Measurements from ENCODE around the gene EXOC1. TPM values are rescaled to one million over a fixed set of nuclear protein-coding genes. Genes with fewer than 3 reads are reported as not detected.
A peak's percentile ranks its signal among the peaks of the same experiment; 100 is the strongest.

EXOC1 gene
- total and polyA plus RNA-seq, 2 donors (not counting 1 experiment from before 2014, with no cell fraction given) = 32.3 to 64.2 TPM

GRCh38 chr4:55920571-55920970 is 67.1 kb downstream of the EXOC1 start:
- Histone ChIP-seq H3K4me2 (ENCODE audit: extremely low read depth, insufficient read depth, low read length) (no peak overlapping the region), H3K27me3 (ENCODE audit: control insufficient read depth, insufficient read depth, low read length) (no peaks in the 10 kb centered on the region), H3K9me3 (ENCODE audit: control insufficient read depth, insufficient read depth, low read depth, low read length) (no peaks in the 10 kb centered on the region), H3K4me3 (replicated peaks in 1 of 4; ENCODE audit: control extremely low read depth in 1 of 4, insufficient read depth in 1 of 4, low read depth in 3 of 4, low read length in 4 of 4) (no peak overlapping the region), H3K36me3 (ENCODE audit: control insufficient read depth, insufficient read depth, low read length) (no peaks in the 10 kb centered on the region), H3K4me1 (ENCODE audit: control insufficient read depth, extremely low read depth, insufficient read depth, low read length) (peaks cover 3% of the 10 kb centered on the region), H2AFZ (ENCODE audit: low read length) (peak overlapping the region; percentile 1), H3K9ac (ENCODE audit: insufficient read depth, low read length) (no peak overlapping the region), H3K27ac (ENCODE audit: insufficient read depth, low read length) (no peak overlapping the region), H4K20me1 (ENCODE audit: control insufficient read depth, extremely low read depth, insufficient read depth, low read length) (no peaks in the 10 kb centered on the region), H3K79me2 (ENCODE audit: control insufficient read depth, insufficient read depth, low read length) (no peaks in the 10 kb centered on the region)
- no peak for DNase-seq (ENCODE audit: low read depth in 2 of 2)
- TF ChIP-seq EZH2 (IDR thresholded peaks at IDR 0.05; ENCODE audit: low read length, missing control alignments) (no peak), CTCF (conservative IDR thresholded peaks at IDR 0.05 in 1 of 2, IDR thresholded peaks at IDR 0.05 in 1 of 2; ENCODE audit: low read depth in 1 of 2, low read length in 2 of 2) (no peak)

GRCh38 chr4:55921093-55921492 is 67.6 kb downstream of the EXOC1 start:
- H3K27me3 ChIP-seq (ENCODE audit: control insufficient read depth, insufficient read depth, low read length) = no peaks in the 10 kb centered on the region
- H2AFZ ChIP-seq (ENCODE audit: low read length) = no peak overlapping the region
- no peak overlapping the region for H3K4me3 ChIP-seq (replicated peaks in 1 of 4; ENCODE audit: control extremely low read depth in 1 of 4, insufficient read depth in 1 of 4, low read depth in 3 of 4, low read length in 4 of 4)
- H4K20me1 ChIP-seq (ENCODE audit: control insufficient read depth, extremely low read depth, insufficient read depth, low read length) = no peaks in the 10 kb centered on the region
- no peak overlapping the region for H3K4me2 ChIP-seq (ENCODE audit: extremely low read depth, insufficient read depth, low read length)
- no peak for DNase-seq (ENCODE audit: low read depth in 2 of 2)
- H3K9me3 ChIP-seq (ENCODE audit: control insufficient read depth, insufficient read depth, low read depth, low read length) = no peaks in the 10 kb centered on the region
- H3K36me3 ChIP-seq (ENCODE audit: control insufficient read depth, insufficient read depth, low read length) = no peaks in the 10 kb centered on the region
- no peak overlapping the region for H3K27ac ChIP-seq (ENCODE audit: insufficient read depth, low read length)
- H3K4me1 ChIP-seq (ENCODE audit: control insufficient read depth, extremely low read depth, insufficient read depth, low read length) = peaks cover 3% of the 10 kb centered on the region
- no peak overlapping the region for H3K9ac ChIP-seq (ENCODE audit: insufficient read depth, low read length)
- H3K79me2 ChIP-seq (ENCODE audit: control insufficient read depth, insufficient read depth, low read length) = no peaks in the 10 kb centered on the region
- TF ChIP-seq EZH2 (IDR thresholded peaks at IDR 0.05; ENCODE audit: low read length, missing control alignments) (no peak), CTCF (conservative IDR thresholded peaks at IDR 0.05 in 1 of 2, IDR thresholded peaks at IDR 0.05 in 1 of 2; ENCODE audit: low read depth in 1 of 2, low read length in 2 of 2) (no peak)

DNA sequence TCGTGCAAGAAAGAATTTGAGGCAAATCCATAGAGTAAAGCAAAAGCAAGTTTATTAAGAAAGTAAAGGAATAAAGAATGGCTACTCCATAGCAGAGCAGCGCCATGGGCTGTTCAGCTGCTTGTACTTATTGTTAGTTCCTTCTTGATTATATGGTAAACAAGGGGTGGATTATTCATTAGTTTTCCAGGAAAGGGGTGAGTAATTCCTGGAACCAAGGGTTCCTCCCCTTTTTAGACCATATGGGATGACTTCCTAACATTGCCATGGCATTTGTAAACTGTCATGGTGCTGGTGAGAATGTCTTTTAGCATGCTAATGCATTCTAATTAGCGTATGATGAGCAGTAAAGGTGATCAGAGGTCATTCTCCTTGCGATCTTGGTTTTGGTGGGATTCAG is 71.8 kb downstream of the EXOC1 start:
- Histone ChIP-seq H3K9ac (ENCODE audit: insufficient read depth, low read length) (no peak overlapping the region), H2AFZ (ENCODE audit: low read length) (no peak overlapping the region), H3K79me2 (ENCODE audit: control insufficient read depth, insufficient read depth, low read length) (no peaks in the 10 kb centered on the region), H3K4me3 (replicated peaks in 1 of 4; ENCODE audit: control extremely low read depth in 1 of 4, insufficient read depth in 1 of 4, low read depth in 3 of 4, low read length in 4 of 4) (no peak overlapping the region), H3K27me3 (ENCODE audit: control insufficient read depth, insufficient read depth, low read length) (no peaks in the 10 kb centered on the region), H3K4me1 (ENCODE audit: control insufficient read depth, extremely low read depth, insufficient read depth, low read length) (peaks cover 3% of the 10 kb centered on the region), H3K27ac (ENCODE audit: insufficient read depth, low read length) (no peak overlapping the region), H3K9me3 (ENCODE audit: control insufficient read depth, insufficient read depth, low read depth, low read length) (no peaks in the 10 kb centered on the region), H4K20me1 (ENCODE audit: control insufficient read depth, extremely low read depth, insufficient read depth, low read length) (no peaks in the 10 kb centered on the region), H3K4me2 (ENCODE audit: extremely low read depth, insufficient read depth, low read length) (no peak overlapping the region), H3K36me3 (ENCODE audit: control insufficient read depth, insufficient read depth, low read length) (no peaks in the 10 kb centered on the region)
- DNase-seq (ENCODE audit: low read depth in 2 of 2) = peak; percentile 23 to 29
- TF ChIP-seq CTCF (conservative IDR thresholded peaks at IDR 0.05 in 1 of 2, IDR thresholded peaks at IDR 0.05 in 1 of 2; ENCODE audit: low read depth in 1 of 2, low read length in 2 of 2) = no peak
- TF ChIP-seq EZH2 (IDR thresholded peaks at IDR 0.05; ENCODE audit: low read length, missing control alignments) = no peak
